KMS-11 (cell line): Measurements from ENCODE around the gene CYB5D1.
"Not testable (repeated sequence)": the region's sequence is repeated elsewhere in the genome, so short reads cannot be mapped to it uniquely, and the experiment has no call there.

Experiments used
- H2AFZ ChIP-seq: fragments of 200-600 bp; sonication (generic); 2 replicates; pipeline ENCODE4 v1.6.1; 2016; ENCODE audit warnings: antibody characterized with exemption, mixed run types, low read depth
- H3K27ac ChIP-seq: fragments of 200-600 bp; sonication (generic); 2 replicates; pipeline ENCODE4 v1.6.1; 2016; ENCODE audit warnings: mild to moderate bottlenecking, mixed run types
- H3K27me3 ChIP-seq: fragments of 200-600 bp; sonication (generic); 2 replicates; pipeline ENCODE4 v1.6.1; 2017; ENCODE audit warnings: mild to moderate bottlenecking, low read depth, mixed run types, moderate library complexity; ENCODE audit not compliant: insufficient read depth
- H3K36me3 ChIP-seq: fragments of 200-600 bp; sonication (generic); 2 replicates; pipeline ENCODE4 v1.6.1; 2017; ENCODE audit warnings: mild to moderate bottlenecking, mixed run types; ENCODE audit not compliant: insufficient read depth
- H3K4me1 ChIP-seq: fragments of 200-600 bp; sonication (generic); 2 replicates; pipeline ENCODE4 v1.6.1; 2016; ENCODE audit warnings: mild to moderate bottlenecking, low read depth, mixed run types; ENCODE audit not compliant: poor library complexity, severe bottlenecking
- H3K4me2 ChIP-seq: fragments of 200-600 bp; sonication (generic); 2 replicates; pipeline ENCODE4 v1.7.0; 2016; ENCODE audit warnings: mild to moderate bottlenecking, mixed run types
- H3K4me3 ChIP-seq: fragments of 200-600 bp; sonication (generic); IDR thresholded peaks from 2 replicates; pipeline ENCODE4 v1.6.1; 2017; ENCODE audit warnings: low read depth, low read length, mixed read lengths; ENCODE audit not compliant: insufficient read depth
- H3K79me2 ChIP-seq: fragments of 200-600 bp; sonication (generic); 2 replicates; pipeline ENCODE4 v1.6.1; 2016; ENCODE audit warnings: low read depth, mixed run types; ENCODE audit not compliant: insufficient read depth
- H3K9ac ChIP-seq: fragments of 200-600 bp; sonication (generic); 2 replicates; pipeline ENCODE4 v1.6.1; 2016; ENCODE audit warnings: mild to moderate bottlenecking, mixed run types
- H4K20me1 ChIP-seq: fragments of 200-600 bp; sonication (generic); 2 replicates; pipeline ENCODE4 v1.6.1; 2016; ENCODE audit warnings: mild to moderate bottlenecking, mixed run types; ENCODE audit not compliant: insufficient read depth
- TF ChIP-seq, protein P1 (sequence below): fragments of 200-600 bp; sonication (generic); conservative IDR thresholded peaks from 2 replicates; pipeline ENCODE4 v1.6.1; 2017; ENCODE audit warnings: low read depth, mild to moderate bottlenecking, antibody characterized with exemption, low read length, moderate library complexity, mixed read lengths

The CYB5D1 gene

GRCh38 chr17:7857713-7858521 lies at the start of gene CYB5D1:
CYB5D1 (plus strand) TSS chr17:7858003; CDS start chr17:7858135, 132 bp downstream.
- Histone ChIP-seq H2AFZ (peak within 1 kb of the TSS; percentile 41; the same call in 1 of the 2 replicates), H3K36me3 (no peaks in the 10 kb centered on the region), H3K9ac (peak within 1 kb of the TSS; percentile 55; the same call in 1 of the 2 replicates), H3K27ac (peak within 1 kb of the TSS; percentile 50; the same call in 1 of the 2 replicates), H3K27me3 (no peaks in the 10 kb centered on the region), H3K4me1 (no peaks in the 10 kb centered on the region), H3K4me2 (0 out of 2 replicates have a peak within 1 kb of the TSS, but pooled peaks have one; percentile 13), H4K20me1 (no peaks in the 10 kb centered on the region), H3K4me3 (no peak within 1 kb of the TSS), H3K79me2 (no peaks in the 10 kb centered on the region)
- TF ChIP-seq, protein P1, sequence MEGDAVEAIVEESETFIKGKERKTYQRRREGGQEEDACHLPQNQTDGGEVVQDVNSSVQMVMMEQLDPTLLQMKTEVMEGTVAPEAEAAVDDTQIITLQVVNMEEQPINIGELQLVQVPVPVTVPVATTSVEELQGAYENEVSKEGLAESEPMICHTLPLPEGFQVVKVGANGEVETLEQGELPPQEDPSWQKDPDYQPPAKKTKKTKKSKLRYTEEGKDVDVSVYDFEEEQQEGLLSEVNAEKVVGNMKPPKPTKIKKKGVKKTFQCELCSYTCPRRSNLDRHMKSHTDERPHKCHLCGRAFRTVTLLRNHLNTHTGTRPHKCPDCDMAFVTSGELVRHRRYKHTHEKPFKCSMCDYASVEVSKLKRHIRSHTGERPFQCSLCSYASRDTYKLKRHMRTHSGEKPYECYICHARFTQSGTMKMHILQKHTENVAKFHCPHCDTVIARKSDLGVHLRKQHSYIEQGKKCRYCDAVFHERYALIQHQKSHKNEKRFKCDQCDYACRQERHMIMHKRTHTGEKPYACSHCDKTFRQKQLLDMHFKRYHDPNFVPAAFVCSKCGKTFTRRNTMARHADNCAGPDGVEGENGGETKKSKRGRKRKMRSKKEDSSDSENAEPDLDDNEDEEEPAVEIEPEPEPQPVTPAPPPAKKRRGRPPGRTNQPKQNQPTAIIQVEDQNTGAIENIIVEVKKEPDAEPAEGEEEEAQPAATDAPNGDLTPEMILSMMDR = no peak

DNA sequence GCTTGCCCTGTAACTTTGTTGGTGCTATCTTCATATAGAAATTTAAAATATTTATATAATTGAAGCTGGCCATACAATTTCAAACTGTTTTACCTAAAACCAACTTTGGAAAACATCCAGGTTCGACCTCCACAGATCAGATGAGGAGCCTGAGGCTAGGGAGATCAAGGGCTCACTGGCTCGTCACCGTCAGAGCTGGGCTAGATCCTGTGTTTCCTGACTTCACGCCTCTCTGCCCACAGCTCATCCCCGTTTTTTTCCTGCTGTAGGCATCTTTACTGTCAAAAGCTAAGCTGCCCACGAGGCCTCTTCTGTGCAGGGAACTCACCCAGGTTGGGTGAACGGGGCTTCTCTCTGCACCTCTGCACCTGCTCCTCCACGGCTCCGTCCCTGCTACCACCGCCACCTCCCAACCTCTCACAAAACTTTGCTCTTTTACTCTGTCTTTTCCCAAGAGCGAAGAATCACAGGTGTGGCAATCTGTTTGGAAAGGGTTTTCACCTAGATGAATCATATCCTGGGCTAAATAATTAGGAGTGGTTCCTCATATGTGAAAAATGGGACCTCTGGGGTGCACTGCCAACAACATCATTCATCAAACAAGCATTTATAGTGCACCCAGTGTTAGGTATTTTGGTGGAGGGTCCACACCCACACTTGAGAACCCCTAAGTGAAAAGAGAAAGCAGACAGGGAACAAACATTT lies 48.6 kb upstream of the CYB5D1 start:
- TF ChIP-seq, protein P1 = no peak
- Histone ChIP-seq H3K4me1 (no peaks in the 10 kb centered on the region), H4K20me1 (no peaks in the 10 kb centered on the region), H3K27ac (no peak overlapping the region), H3K79me2 (no peaks in the 10 kb centered on the region), H3K9ac (no peak overlapping the region), H3K4me3 (no peak overlapping the region), H2AFZ (no peak overlapping the region), H3K4me2 (no peak overlapping the region), H3K27me3 (no peaks in the 10 kb centered on the region), H3K36me3 (no peaks in the 10 kb centered on the region)

- not testable (repeated sequence) for H2AFZ ChIP-seq, H3K27ac ChIP-seq, H3K79me2 ChIP-seq, H3K4me2 ChIP-seq, H3K27me3 ChIP-seq, H3K36me3 ChIP-seq, H3K4me3 ChIP-seq, H3K4me1 ChIP-seq, H4K20me1 ChIP-seq, H3K9ac ChIP-seq
Measured at GRCh38 chr17:7809791-7810343, 47.9 kb upstream of the CYB5D1 start.

DNA sequence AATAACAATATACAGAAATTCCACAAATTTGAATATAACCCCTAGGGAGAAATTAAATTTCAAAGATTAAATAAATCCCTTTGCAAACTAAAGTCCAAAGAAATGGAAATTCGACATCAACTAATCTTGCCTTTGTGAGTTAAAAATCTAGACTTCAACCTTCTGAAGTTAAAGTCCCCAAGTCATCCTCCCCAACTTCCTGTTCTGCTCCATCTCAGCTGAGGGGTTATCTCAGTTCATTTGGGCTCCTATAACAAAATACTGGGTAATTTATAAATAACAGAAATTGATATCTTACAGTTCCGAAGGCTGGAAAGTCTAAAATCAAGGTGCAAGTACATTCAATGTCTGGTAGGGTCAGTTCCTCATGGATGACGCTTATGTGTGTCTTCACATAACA lies 46.6 kb upstream of the CYB5D1 start:
- TF ChIP-seq, protein P1 = no peak
- Histone ChIP-seq H3K4me1 (no peaks in the 10 kb centered on the region), H3K36me3 (no peaks in the 10 kb centered on the region), H3K4me2 (no peak overlapping the region), H2AFZ (no peak overlapping the region), H3K27ac (no peak overlapping the region), H4K20me1 (no peaks in the 10 kb centered on the region), H3K4me3 (no peak overlapping the region), H3K9ac (no peak overlapping the region), H3K79me2 (no peaks in the 10 kb centered on the region), H3K27me3 (no peaks in the 10 kb centered on the region)
